A673 (cell line): Measurements from ENCODE around the gene NEB. TPM values are rescaled to one million over a fixed set of nuclear protein-coding genes. Genes with fewer than 3 reads are reported as not detected.

Source experiments
- BruUV-seq: library from RNA; stranded (reverse); fragments of 400-500 nt; replicated peaks from 2 replicates; lab custom pipeline; 2021; lab: Mats Ljungman, UMichigan
- CTCF ChIA-PET: fragments of 300-600 bp; sonication (Branson Sonifier 250); formaldehyde crosslinking; loops from one replicate; lab custom pipeline; 2022; ENCODE audit warnings: antibody characterized with exemption; lab: Charles Lee
- POLR2A ChIA-PET: fragments of 300-600 bp; sonication (Branson Sonifier 250); formaldehyde crosslinking; loops from one replicate; lab custom pipeline; 2022; ENCODE audit warnings: antibody characterized with exemption; ENCODE audit not compliant: low non-redundant PET; lab: Charles Lee
- DNase-seq: peaks from one replicate; pipeline ENCODE4 v3.0.0-alpha.2; 2015; ENCODE audit warnings: low spot score
- H3K27ac ChIP-seq: fragments of 200-600 bp; sonication (generic); 2 replicates; pipeline ENCODE4 v1.5.1; 2016; ENCODE audit warnings: mixed run types, low read depth, mild to moderate bottlenecking, mixed read lengths, antibody characterized with exemption, low read length; ENCODE audit not compliant: poor library complexity, severe bottlenecking
- H3K27me3 ChIP-seq: fragments of 200-600 bp; sonication (generic); replicated peaks from 2 replicates; pipeline ENCODE4 v1.6.1; 2017; ENCODE audit warnings: mixed run types, low read depth, mild to moderate bottlenecking, mixed read lengths, antibody characterized with exemption, low read length; ENCODE audit not compliant: insufficient read depth, poor library complexity
- H3K36me3 ChIP-seq: fragments of 200-600 bp; sonication (generic); 2 replicates; pipeline ENCODE4 v1.6.1; 2016; ENCODE audit warnings: mixed run types, mild to moderate bottlenecking, mixed read lengths, antibody characterized with exemption, low read length; ENCODE audit not compliant: insufficient read depth, poor library complexity, severe bottlenecking
- H3K4me1 ChIP-seq: fragments of 200-600 bp; sonication (generic); 2 replicates; pipeline ENCODE4 v1.6.1; 2017; ENCODE audit warnings: mixed run types, mild to moderate bottlenecking, mixed read lengths, antibody characterized with exemption, low read length; ENCODE audit not compliant: insufficient read depth, poor library complexity, severe bottlenecking
- H3K4me3 ChIP-seq: fragments of 200-600 bp; sonication (generic); 2 replicates; pipeline ENCODE4 v1.5.1; 2016; ENCODE audit warnings: low read depth, mixed run types, mild to moderate bottlenecking, mixed read lengths, low read length; ENCODE audit not compliant: poor library complexity, severe bottlenecking
- H3K9me3 ChIP-seq: fragments of 200-600 bp; sonication (generic); 2 replicates; pipeline ENCODE4 v1.6.1; 2016; ENCODE audit warnings: mixed run types, low read depth, mild to moderate bottlenecking, mixed read lengths, antibody characterized with exemption, low read length; ENCODE audit not compliant: poor library complexity, severe bottlenecking
- EZH2 ChIP-seq: fragments of 200-600 bp; sonication (generic); IDR thresholded peaks from 2 replicates; pipeline ENCODE4 v1.6.1; 2017; ENCODE audit warnings: borderline replicate concordance, low read depth, mild to moderate bottlenecking, mixed read lengths, antibody characterized with exemption, low read length; ENCODE audit not compliant: poor library complexity, severe bottlenecking
- intact Hi-C: fragments of 100-400 bp; cut with micrococcal nuclease; formaldehyde crosslinking; loops from one replicate; pipeline ENCODE4 v1.10.0; 2022; ENCODE audit not compliant: unreplicated experiment
- total RNA-seq: library from RNA; stranded (reverse); gene quantifications from 2 replicates; pipeline ENCODE4 v1.2.3, GENCODE V29; 2021
- TF ChIP-seq, protein P1 (sequence below): fragments of 300-800, 200-600 bp; sonication (generic); conservative IDR thresholded peaks from 2 replicates; pipeline ENCODE4 v1.5.1; 2017; ENCODE audit warnings: low read depth, mild to moderate bottlenecking, antibody characterized with exemption, low read length, moderate library complexity, mixed read lengths

Gene NEB
- total RNA-seq, 1 experiment from 2014 or later: 7.0 TPM

DNA sequence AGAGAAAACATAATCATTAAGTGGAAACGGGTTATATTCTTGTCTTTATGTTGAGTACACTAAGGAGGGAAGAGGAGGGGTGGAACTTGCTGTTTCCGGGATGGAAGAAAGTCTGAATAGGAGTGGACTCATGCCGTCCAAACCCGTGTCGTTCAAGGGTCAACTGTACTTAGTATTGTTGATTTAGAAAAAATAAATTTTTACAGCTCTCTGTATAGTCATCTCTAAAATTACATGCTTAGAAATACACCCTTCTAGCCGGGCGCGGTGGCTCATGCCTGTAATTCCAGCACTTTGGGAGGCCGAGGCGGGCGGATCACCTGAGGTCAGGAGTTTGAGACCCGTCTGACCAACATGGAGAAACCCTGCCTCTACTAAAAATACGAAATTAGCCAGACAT, 295.1 kb downstream of the NEB start:
- no peaks in the 10 kb centered on the region for H3K27me3 ChIP-seq
- H3K36me3 ChIP-seq: peaks cover 95% of the 10 kb centered on the region
- DNase-seq: no peak
- BruUV-seq: no TSS peak
- TF ChIP-seq EZH2: no peak
- TF ChIP-seq, protein P1, sequence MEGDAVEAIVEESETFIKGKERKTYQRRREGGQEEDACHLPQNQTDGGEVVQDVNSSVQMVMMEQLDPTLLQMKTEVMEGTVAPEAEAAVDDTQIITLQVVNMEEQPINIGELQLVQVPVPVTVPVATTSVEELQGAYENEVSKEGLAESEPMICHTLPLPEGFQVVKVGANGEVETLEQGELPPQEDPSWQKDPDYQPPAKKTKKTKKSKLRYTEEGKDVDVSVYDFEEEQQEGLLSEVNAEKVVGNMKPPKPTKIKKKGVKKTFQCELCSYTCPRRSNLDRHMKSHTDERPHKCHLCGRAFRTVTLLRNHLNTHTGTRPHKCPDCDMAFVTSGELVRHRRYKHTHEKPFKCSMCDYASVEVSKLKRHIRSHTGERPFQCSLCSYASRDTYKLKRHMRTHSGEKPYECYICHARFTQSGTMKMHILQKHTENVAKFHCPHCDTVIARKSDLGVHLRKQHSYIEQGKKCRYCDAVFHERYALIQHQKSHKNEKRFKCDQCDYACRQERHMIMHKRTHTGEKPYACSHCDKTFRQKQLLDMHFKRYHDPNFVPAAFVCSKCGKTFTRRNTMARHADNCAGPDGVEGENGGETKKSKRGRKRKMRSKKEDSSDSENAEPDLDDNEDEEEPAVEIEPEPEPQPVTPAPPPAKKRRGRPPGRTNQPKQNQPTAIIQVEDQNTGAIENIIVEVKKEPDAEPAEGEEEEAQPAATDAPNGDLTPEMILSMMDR: no peak
- H3K27ac ChIP-seq: peak overlapping the region; percentile 13
- no peak overlapping the region for H3K4me3 ChIP-seq
- peaks cover 3% of the 10 kb centered on the region for H3K4me1 ChIP-seq
- intact Hi-C loops: no loop called here
- H3K9me3 ChIP-seq: no peaks in the 10 kb centered on the region
- ChIA-PET POLR2A (no interaction called here), CTCF (no interaction called here)

DNA sequence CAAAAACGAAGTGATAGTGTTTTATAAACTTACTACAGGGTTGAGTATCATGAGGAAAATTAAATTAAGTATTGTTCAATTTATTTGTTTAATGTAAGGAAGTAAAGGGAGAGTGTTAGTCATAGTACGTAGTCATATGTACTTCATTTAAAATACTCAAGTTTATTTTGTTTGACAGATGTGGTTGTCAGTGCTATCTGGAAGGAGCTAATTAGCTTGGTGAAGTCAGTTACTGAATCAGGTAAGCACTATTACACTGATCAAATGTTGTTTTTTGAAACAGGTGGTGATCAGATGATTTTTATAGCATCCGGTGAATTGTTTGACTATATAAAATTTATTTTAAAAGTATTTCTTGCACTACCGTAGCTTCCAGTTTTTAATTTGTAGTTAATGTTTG, 295.8 kb downstream of the NEB start:
- H3K4me1 ChIP-seq: peaks cover 3% of the 10 kb centered on the region
- H3K4me3 ChIP-seq: no peak overlapping the region
- DNase-seq: no peak
- H3K36me3 ChIP-seq: peaks cover 92% of the 10 kb centered on the region
- H3K27ac ChIP-seq: peak overlapping the region; percentile 13
- no peaks in the 10 kb centered on the region for H3K9me3 ChIP-seq
- intact Hi-C loops: no loop called here
- TF ChIP-seq, protein P1: no peak
- no peak for TF ChIP-seq EZH2
- ChIA-PET CTCF (interaction anchor here (0.5 kb wide), 1 partner anchor 71 kb away, joined by 4 read pairs; no protein-coding TSS in a partner anchor), POLR2A (no interaction called here)
- BruUV-seq: no TSS peak
- H3K27me3 ChIP-seq: no peaks in the 10 kb centered on the region

DNA sequence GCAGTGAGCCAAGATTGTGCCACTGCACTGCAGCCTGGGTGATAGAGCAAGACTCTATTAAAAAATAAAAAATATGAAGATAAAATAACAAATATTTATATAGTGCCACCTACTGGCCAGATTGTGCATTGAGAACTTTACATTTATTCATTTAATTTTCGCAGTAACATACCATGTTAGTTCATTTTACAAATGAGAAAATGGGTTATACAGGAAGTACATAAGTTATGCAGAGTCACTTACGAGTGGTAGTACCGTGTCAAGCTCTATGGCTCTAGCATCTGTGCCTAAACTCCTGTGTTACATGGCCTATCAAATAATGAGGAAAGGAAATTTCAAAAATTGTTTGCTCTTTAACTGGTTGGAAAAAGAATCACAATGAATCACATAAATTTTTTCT, 296.6 kb downstream of the NEB start:
- DNase-seq: peak; percentile 57
- ChIA-PET CTCF (no interaction called here), POLR2A (no interaction called here)
- H3K4me3 ChIP-seq: no peak overlapping the region
- H3K27me3 ChIP-seq: no peaks in the 10 kb centered on the region
- H3K9me3 ChIP-seq: no peaks in the 10 kb centered on the region
- H3K36me3 ChIP-seq: peaks cover 92% of the 10 kb centered on the region
- H3K27ac ChIP-seq: no peak overlapping the region
- intact Hi-C loops: no loop called here
- TF ChIP-seq, protein P1: peak; percentile 66
- TF ChIP-seq EZH2: no peak
- H3K4me1 ChIP-seq: peaks cover 3% of the 10 kb centered on the region
- BruUV-seq: no TSS peak

Other genes with a start within 250 kb of the NEB start
- gene ARL5A, start 93.9 kb upstream of the NEB start, total RNA-seq: 54.0 and 55.0 TPM in 2 replicates